SH-SY5Y (cell line): ENCODE measurements around the gene P2RY12.

Experiments used
- GATA2 ChIP-seq: IDR thresholded peaks from 2 replicates; pipeline ENCODE4 v1.6.1; 2011; ENCODE audit warnings: mild to moderate bottlenecking, low read depth, low read length
- GATA3 ChIP-seq: IDR thresholded peaks from 2 replicates; pipeline ENCODE4 v1.6.1; 2011; ENCODE audit warnings: low read depth, mild to moderate bottlenecking, low read length, moderate library complexity

The P2RY12 gene

GRCh38 chr3:151377768-151378385 is 6.7 kb downstream of the P2RY12 start:
- TF ChIP-seq GATA2 (no peak), GATA3 (no peak)

- TF ChIP-seq GATA2 (no peak), GATA3 (no peak)
Observed at GRCh38 chr3:151372063-151372820, 12.3 kb downstream of the P2RY12 start.

- TF ChIP-seq GATA3 = no peak
- TF ChIP-seq GATA2 = no peak
Observed at GRCh38 chr3:151371526-151371925, 13.0 kb downstream of the P2RY12 start.

- TF ChIP-seq GATA3 (no peak), GATA2 (no peak)
Observed at GRCh38 chr3:151367448-151367847, 17.1 kb downstream of the P2RY12 start.

GRCh38 chr3:151366993-151367392 is 17.6 kb downstream of the P2RY12 start:
- TF ChIP-seq GATA2 (no peak), GATA3 (no peak)

- TF ChIP-seq GATA3 = no peak
- no peak for TF ChIP-seq GATA2
Observed at GRCh38 chr3:151362751-151363174, 21.8 kb downstream of the P2RY12 start.

GRCh38 chr3:151357463-151357850 is 27.1 kb downstream of the P2RY12 start:
- no peak for TF ChIP-seq GATA2
- TF ChIP-seq GATA3 = no peak

GRCh38 chr3:151356794-151357462 is 27.6 kb downstream of the P2RY12 start:
- TF ChIP-seq GATA2 (no peak), GATA3 (no peak)

- no peak for TF ChIP-seq GATA2
- no peak for TF ChIP-seq GATA3
Observed at GRCh38 chr3:151351648-151352047, 32.9 kb downstream of the P2RY12 start.

GRCh38 chr3:151351219-151351618 is 33.3 kb downstream of the P2RY12 start:
- no peak for TF ChIP-seq GATA3
- TF ChIP-seq GATA2 = no peak

- TF ChIP-seq GATA2 = no peak
- TF ChIP-seq GATA3 = no peak
Observed at GRCh38 chr3:151350656-151351055, 33.9 kb downstream of the P2RY12 start.

- TF ChIP-seq GATA2 = no peak
- TF ChIP-seq GATA3 = no peak
Observed at GRCh38 chr3:151347432-151347831, 37.1 kb downstream of the P2RY12 start.

- TF ChIP-seq GATA3 (no peak), GATA2 (no peak)
Observed at GRCh38 chr3:151346292-151346691, 38.3 kb downstream of the P2RY12 start.

GRCh38 chr3:151345859-151346258 is 38.7 kb downstream of the P2RY12 start:
- TF ChIP-seq GATA3 (no peak), GATA2 (no peak)

- TF ChIP-seq GATA3 (no peak), GATA2 (no peak)
Observed at GRCh38 chr3:151331696-151332095, 52.9 kb downstream of the P2RY12 start.

GRCh38 chr3:151330899-151331298 is 53.7 kb downstream of the P2RY12 start:
- TF ChIP-seq GATA3 = no peak
- no peak for TF ChIP-seq GATA2
